ENCODE results near the gene ACP7.

The ACP7 gene

DNA sequence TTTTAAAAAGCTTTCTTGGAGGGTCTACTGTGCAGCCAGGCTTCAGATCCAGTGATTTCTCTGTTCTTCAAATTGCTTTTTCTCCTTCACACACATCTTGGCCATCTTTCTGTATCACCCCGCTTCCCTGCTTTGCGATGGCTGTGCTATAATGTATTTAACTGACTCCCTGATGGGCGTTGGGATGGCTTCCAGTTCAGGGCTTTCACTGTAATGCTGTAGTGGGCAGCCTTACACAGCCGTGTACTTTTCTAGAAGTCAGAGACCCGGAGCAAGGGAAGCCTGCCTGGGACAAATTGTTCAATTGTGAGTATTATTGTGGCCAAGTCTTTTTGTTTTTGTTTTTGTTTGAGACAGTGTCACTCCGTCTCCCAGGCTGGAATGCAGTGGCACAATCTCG is 22.0 kb downstream of the ACP7 start:
- Histone ChIP-seq H3K9me3 (no peaks in the 10 kb centered on the region), H3K4me1 (no peaks in the 10 kb centered on the region), H3K36me3 (no peaks in the 10 kb centered on the region), H3K27me3 (no peaks in the 10 kb centered on the region), H3K4me3 (ENCODE audit: low read depth, low read length) (no peak overlapping the region)
- DNase-seq, result no peak
- TF ChIP-seq CTCF (IDR thresholded peaks at IDR 0.05; ENCODE audit: low read depth, low read length), result no peak

DNA sequence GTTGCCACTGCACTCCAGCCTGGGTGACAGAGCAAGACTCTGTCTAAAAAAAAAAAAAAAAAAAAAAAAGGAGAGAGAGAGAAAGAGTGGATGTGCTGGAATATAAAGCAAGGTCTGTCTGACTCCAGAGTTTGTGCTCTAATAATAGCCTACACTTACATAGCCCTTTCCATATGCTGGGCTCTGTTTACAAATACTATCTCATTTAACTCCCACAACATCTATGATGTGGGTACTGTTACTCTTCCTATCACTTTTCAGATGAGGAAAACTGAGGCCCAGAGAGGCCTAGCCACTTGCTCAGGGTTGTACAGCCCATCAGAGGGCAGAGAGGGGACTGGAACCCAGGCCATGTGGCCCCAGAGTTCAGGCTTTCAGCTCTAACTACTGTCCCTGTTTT is 25.5 kb downstream of the ACP7 start:
- H3K4me1 ChIP-seq, result no peaks in the 10 kb centered on the region
- DNase-seq, result no peak
- H3K9me3 ChIP-seq, result no peaks in the 10 kb centered on the region
- no peaks in the 10 kb centered on the region for H3K27me3 ChIP-seq
- no peak for TF ChIP-seq CTCF (IDR thresholded peaks at IDR 0.05; ENCODE audit: low read depth, low read length)
- H3K4me3 ChIP-seq (ENCODE audit: low read depth, low read length), result no peak overlapping the region
- no peaks in the 10 kb centered on the region for H3K36me3 ChIP-seq

- Histone ChIP-seq H3K4me1 (no peaks in the 10 kb centered on the region), H3K9me3 (no peaks in the 10 kb centered on the region), H3K36me3 (no peaks in the 10 kb centered on the region), H3K27me3 (no peaks in the 10 kb centered on the region), H3K4me3 (ENCODE audit: low read depth, low read length) (no peak overlapping the region)
- peak; percentile 62 for DNase-seq
- peak; percentile 84 for TF ChIP-seq CTCF (IDR thresholded peaks at IDR 0.05; ENCODE audit: low read depth, low read length)
Measured at GRCh38 chr19:39110263-39110967, 26.2 kb downstream of the ACP7 start.

DNA sequence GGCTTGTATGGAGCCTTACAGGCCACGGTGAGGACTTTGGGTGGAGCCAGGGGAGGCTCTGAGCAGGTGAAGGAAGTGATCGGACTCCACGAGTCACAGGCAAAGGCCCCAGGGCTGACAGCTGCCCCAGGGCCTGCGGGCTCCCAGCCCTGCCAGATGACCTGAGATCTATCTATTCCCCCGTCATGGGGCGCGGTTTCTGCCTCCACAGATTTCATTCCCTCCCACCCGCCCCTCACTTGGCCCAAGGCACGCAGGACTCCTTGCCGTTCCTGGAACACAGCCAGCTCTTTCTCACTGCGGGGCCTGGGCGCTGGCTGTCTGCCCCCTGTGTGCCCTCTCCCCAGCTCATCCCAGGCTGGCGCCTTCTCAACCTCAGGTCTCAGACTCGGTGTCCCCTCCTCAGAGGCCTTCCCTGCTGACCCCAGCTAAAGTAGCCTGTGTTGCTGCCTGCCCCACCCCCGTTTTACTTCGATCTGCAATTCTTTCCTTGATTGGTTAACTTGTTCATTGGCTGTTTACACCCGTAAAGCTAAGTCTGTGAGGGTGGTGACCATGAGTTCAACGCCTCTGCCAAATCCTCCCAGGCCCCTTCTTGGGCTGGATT is 27.5 kb downstream of the ACP7 start:
- no peaks in the 10 kb centered on the region for H3K9me3 ChIP-seq
- H3K27me3 ChIP-seq, result no peaks in the 10 kb centered on the region
- no peaks in the 10 kb centered on the region for H3K4me1 ChIP-seq
- no peak for TF ChIP-seq CTCF (IDR thresholded peaks at IDR 0.05; ENCODE audit: low read depth, low read length)
- H3K36me3 ChIP-seq, result no peaks in the 10 kb centered on the region
- DNase-seq, result peak; percentile 40
- no peak overlapping the region for H3K4me3 ChIP-seq (ENCODE audit: low read depth, low read length)

DNA sequence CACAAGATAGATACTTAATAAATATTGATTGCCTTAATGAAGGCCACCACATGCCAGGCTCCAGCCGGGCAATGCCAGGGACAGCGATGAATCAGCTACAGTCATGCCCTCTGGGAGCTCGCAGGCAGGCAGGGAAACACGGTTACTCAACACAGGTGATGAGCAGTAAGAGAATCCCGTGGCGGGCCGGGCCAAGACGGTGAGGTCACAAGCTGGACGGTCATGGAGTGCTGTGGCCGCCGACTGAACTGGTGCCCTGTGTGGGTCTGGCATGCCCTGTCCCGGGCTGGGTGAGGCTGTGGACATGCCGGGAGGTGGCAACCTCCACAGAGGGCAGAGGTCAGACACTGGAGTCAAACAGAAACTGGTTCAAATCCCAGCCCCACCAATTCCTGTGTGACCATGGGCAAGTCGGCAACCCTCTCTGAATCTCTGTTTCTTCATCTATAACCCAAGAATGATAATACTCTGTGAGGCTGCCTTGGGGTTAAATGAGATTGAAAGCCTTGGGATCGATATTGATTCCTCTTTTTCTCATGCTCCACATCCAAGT is 28.2 kb downstream of the ACP7 start:
- Histone ChIP-seq H3K9me3 (no peaks in the 10 kb centered on the region), H3K36me3 (no peaks in the 10 kb centered on the region), H3K4me1 (no peaks in the 10 kb centered on the region), H3K27me3 (no peaks in the 10 kb centered on the region), H3K4me3 (ENCODE audit: low read depth, low read length) (no peak overlapping the region)
- no peak for DNase-seq
- TF ChIP-seq CTCF (IDR thresholded peaks at IDR 0.05; ENCODE audit: low read depth, low read length), result no peak

DNA sequence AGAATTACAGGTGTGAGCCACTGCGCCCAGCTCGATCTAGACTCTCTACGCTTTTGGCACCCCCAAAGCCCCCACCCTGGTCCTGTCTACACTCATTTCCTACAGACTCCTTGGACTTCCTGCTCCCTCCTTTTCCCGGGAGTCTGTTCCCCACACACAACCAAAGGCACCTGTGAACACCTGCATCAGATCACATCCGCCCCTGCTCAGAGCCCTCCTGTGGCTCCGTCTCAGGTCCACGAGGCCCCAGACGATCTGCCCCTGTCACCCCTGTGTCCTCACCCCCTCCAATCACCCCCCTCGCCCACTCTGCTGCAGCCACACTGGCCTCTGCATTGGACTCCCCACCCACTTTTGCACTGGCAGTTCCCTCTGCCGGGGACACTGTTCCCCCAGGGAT is 29.0 kb downstream of the ACP7 start:
- Histone ChIP-seq H3K4me1 (no peaks in the 10 kb centered on the region), H3K9me3 (no peaks in the 10 kb centered on the region), H3K27me3 (no peaks in the 10 kb centered on the region), H3K4me3 (ENCODE audit: low read depth, low read length) (no peak overlapping the region), H3K36me3 (no peaks in the 10 kb centered on the region)
- no peak for TF ChIP-seq CTCF (IDR thresholded peaks at IDR 0.05; ENCODE audit: low read depth, low read length)
- DNase-seq, result no peak

Data from BE2C (cell line).